WTC11 (cell line): ENCODE measurements around the gene NCAPD2. TPM values are rescaled to one million over a fixed set of nuclear protein-coding genes. Genes with fewer than 3 reads are reported as not detected.

Source experiments
- ATAC-seq: fragments of 200-7000 bp; cut with Tn5 transposase; 2 replicates; pipeline ENCODE4 v1.10.0; 2021; ENCODE audit warnings: mild to moderate bottlenecking, moderate library complexity
- CTCF ChIA-PET: fragments of 300-600 bp; sonication (Branson Sonifier 250); formaldehyde crosslinking; loops from one replicate; lab custom pipeline; 2021; ENCODE audit warnings: antibody characterized with exemption; lab: Charles Lee
- POLR2A ChIA-PET: fragments of 350-600 bp; sonication (Branson Sonifier 250); formaldehyde crosslinking; loops from one replicate; lab custom pipeline; 2021; ENCODE audit warnings: antibody characterized with exemption; lab: Charles Lee
- DNase-seq: peaks from one replicate; pipeline ENCODE4 v3.0.0; 2021; ENCODE audit warnings: low spot score
- H3K27ac Mint-ChIP-seq: 2 replicates; pipeline ENCODE4 v1.8.0; 2021; ENCODE audit warnings: mixed read lengths
- H3K27me3 Mint-ChIP-seq: 2 replicates; pipeline ENCODE4 v1.8.0; 2021; ENCODE audit warnings: low read depth, mild to moderate bottlenecking, moderate library complexity, mixed read lengths
- H3K36me3 Mint-ChIP-seq: 2 replicates; pipeline ENCODE4 v1.8.0; 2021; ENCODE audit warnings: mixed read lengths
- H3K4me1 Mint-ChIP-seq: 2 replicates; pipeline ENCODE4 v1.8.0; 2022; ENCODE audit warnings: mixed read lengths
- H3K4me3 Mint-ChIP-seq: 2 replicates; pipeline ENCODE4 v1.8.0; 2021; ENCODE audit warnings: mild to moderate bottlenecking, moderate library complexity, mixed read lengths
- H3K9me3 Mint-ChIP-seq: 2 replicates; pipeline ENCODE4 v1.8.0; 2021; ENCODE audit warnings: mixed read lengths
- ATF1 ChIP-seq: sonication (generic); formaldehyde crosslinking; IDR thresholded peaks from 2 replicates; pipeline ENCODE4 v1.8.1; 2023; ENCODE audit warnings: mild to moderate bottlenecking, moderate library complexity, missing genetic modification reagents
- EMX1 ChIP-seq: fragments of 250-450 bp; sonication (Bioruptor Pico); IDR thresholded peaks from 2 replicates; pipeline ENCODE4 v1.8.0; 2021; ENCODE audit warnings: mild to moderate bottlenecking
- MYBL2 ChIP-seq: sonication (generic); formaldehyde crosslinking; IDR thresholded peaks from 2 replicates; pipeline ENCODE4 v1.8.1; 2023; ENCODE audit warnings: mild to moderate bottlenecking, moderate library complexity, missing genetic modification reagents
- NR2C2 ChIP-seq: sonication (generic); formaldehyde crosslinking; IDR thresholded peaks from 2 replicates; pipeline ENCODE4 v1.8.0; 2022; ENCODE audit warnings: mild to moderate bottlenecking, missing genetic modification reagents
- PRRX2 ChIP-seq: fragments of 250-450 bp; sonication (Bioruptor Pico); IDR thresholded peaks from 2 replicates; pipeline ENCODE4 v1.8.0; 2021; ENCODE audit warnings: mild to moderate bottlenecking
- RELA ChIP-seq: sonication (generic); formaldehyde crosslinking; IDR thresholded peaks from 2 replicates; pipeline ENCODE4 v1.8.1; 2022; ENCODE audit warnings: missing genetic modification reagents, mild to moderate bottlenecking, borderline replicate concordance
- TEAD1 ChIP-seq: sonication (generic); formaldehyde crosslinking; IDR thresholded peaks from 2 replicates; pipeline ENCODE4 v1.8.0; 2022; ENCODE audit warnings: mild to moderate bottlenecking, missing genetic modification reagents
- TEAD4 ChIP-seq: sonication (generic); formaldehyde crosslinking; IDR thresholded peaks from 2 replicates; pipeline ENCODE4 v1.8.0; 2022; ENCODE audit warnings: mild to moderate bottlenecking, missing genetic modification reagents
- ZNF121 ChIP-seq: sonication (generic); formaldehyde crosslinking; IDR thresholded peaks from 2 replicates; pipeline ENCODE4 v1.8.0; 2023; ENCODE audit warnings: missing genetic modification reagents
- total RNA-seq: library from RNA; stranded (reverse); gene quantifications from 3 replicates; pipeline ENCODE4 v1.2.3, GENCODE V29; 2021
- TF ChIP-seq, protein P1 (sequence below): fragments of 250-450 bp; sonication (Bioruptor Pico); IDR thresholded peaks from 2 replicates; pipeline ENCODE4 v1.8.0; 2021; ENCODE audit warnings: mild to moderate bottlenecking
- TF ChIP-seq, protein P2 (sequence below): sonication (generic); formaldehyde crosslinking; IDR thresholded peaks from 2 replicates; pipeline ENCODE4 v1.8.1; 2022; ENCODE audit warnings: low read depth, missing genetic modification reagents, borderline replicate concordance
- TF ChIP-seq, protein P3 (sequence below): sonication (generic); formaldehyde crosslinking; IDR thresholded peaks from 2 replicates; pipeline ENCODE4 v1.8.1; 2023; ENCODE audit warnings: mild to moderate bottlenecking, missing genetic modification reagents
- TF ChIP-seq, protein P4 (sequence below): sonication (generic); formaldehyde crosslinking; IDR thresholded peaks from 2 replicates; pipeline ENCODE4 v1.8.0; 2022; ENCODE audit warnings: mild to moderate bottlenecking, missing genetic modification reagents
- TF ChIP-seq, protein P5 (sequence below): fragments of 250-450 bp; sonication (Bioruptor Pico); IDR thresholded peaks from 2 replicates; pipeline ENCODE4 v1.9.0; 2021; ENCODE audit warnings: moderate library complexity, mild to moderate bottlenecking, inconsistent platforms, borderline replicate concordance
- TF ChIP-seq, protein P6 (sequence below): fragments of 250-450 bp; sonication (Bioruptor Pico); IDR thresholded peaks from 2 replicates; pipeline ENCODE4 v1.9.0; 2021; ENCODE audit warnings: mild to moderate bottlenecking
- TF ChIP-seq, protein P7 (sequence below): sonication (generic); formaldehyde crosslinking; IDR thresholded peaks from 2 replicates; pipeline ENCODE4 v1.8.0; 2023; ENCODE audit warnings: mild to moderate bottlenecking, missing genetic modification reagents
- TF ChIP-seq, protein P8 (sequence below): sonication (generic); formaldehyde crosslinking; conservative IDR thresholded peaks from 2 replicates; pipeline ENCODE4 v1.8.1; 2022; ENCODE audit warnings: mild to moderate bottlenecking, missing genetic modification reagents

The NCAPD2 gene
- total RNA-seq, 1 experiment from 2014 or later: 141 TPM

DNA sequence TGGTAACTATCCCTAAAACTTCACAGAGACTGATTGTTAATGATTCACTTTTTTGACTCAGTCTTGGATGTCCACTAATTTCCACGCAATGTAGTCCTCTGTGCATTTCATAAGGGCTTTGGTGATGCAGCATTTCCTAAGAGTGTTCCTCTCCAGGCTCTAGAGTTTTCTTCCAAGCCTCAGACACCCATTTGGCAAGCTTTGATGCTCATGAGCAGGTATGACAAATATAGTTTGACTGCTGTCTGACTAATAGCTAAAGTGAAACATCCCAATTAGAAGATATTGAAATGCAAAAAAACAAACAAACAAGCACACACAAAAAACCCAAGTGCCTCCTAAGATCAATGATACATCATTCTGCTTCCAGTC, 21.9 kb upstream of the NCAPD2 start:
- ChIA-PET CTCF (interaction anchor here (2.7 kb wide), 1 partner anchor 145 kb away, joined by 13 read pairs; no protein-coding TSS in a partner anchor), POLR2A (no interaction called here)
- peaks cover 20% of the 10 kb centered on the region for H3K4me1 Mint-ChIP-seq
- ATAC-seq (no peak), DNase-seq (no peak)
- no peak overlapping the region for H3K27ac Mint-ChIP-seq
- peak overlapping the region; percentile 68; the same call in 1 of the 2 replicates for H3K4me3 Mint-ChIP-seq
- H3K27me3 Mint-ChIP-seq: peaks cover 26% of the 10 kb centered on the region
- peaks cover 14% of the 10 kb centered on the region for H3K9me3 Mint-ChIP-seq
- TF ChIP-seq MYBL2 (CRISPR knock-in tag): no peak
- TF ChIP-seq, protein P1, sequence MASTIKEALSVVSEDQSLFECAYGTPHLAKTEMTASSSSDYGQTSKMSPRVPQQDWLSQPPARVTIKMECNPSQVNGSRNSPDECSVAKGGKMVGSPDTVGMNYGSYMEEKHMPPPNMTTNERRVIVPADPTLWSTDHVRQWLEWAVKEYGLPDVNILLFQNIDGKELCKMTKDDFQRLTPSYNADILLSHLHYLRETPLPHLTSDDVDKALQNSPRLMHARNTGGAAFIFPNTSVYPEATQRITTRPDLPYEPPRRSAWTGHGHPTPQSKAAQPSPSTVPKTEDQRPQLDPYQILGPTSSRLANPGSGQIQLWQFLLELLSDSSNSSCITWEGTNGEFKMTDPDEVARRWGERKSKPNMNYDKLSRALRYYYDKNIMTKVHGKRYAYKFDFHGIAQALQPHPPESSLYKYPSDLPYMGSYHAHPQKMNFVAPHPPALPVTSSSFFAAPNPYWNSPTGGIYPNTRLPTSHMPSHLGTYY: no peak
- no peak for TF ChIP-seq ZNF121
- TF ChIP-seq, protein P2, sequence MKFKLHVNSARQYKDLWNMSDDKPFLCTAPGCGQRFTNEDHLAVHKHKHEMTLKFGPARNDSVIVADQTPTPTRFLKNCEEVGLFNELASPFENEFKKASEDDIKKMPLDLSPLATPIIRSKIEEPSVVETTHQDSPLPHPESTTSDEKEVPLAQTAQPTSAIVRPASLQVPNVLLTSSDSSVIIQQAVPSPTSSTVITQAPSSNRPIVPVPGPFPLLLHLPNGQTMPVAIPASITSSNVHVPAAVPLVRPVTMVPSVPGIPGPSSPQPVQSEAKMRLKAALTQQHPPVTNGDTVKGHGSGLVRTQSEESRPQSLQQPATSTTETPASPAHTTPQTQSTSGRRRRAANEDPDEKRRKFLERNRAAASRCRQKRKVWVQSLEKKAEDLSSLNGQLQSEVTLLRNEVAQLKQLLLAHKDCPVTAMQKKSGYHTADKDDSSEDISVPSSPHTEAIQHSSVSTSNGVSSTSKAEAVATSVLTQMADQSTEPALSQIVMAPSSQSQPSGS (CRISPR knock-in tag): no peak
- no peak for TF ChIP-seq ATF1 (CRISPR knock-in tag)
- TF ChIP-seq PRRX2 (CRISPR knock-in tag): no peak
- no peak for TF ChIP-seq EMX1 (CRISPR knock-in tag)
- TF ChIP-seq, protein P3, sequence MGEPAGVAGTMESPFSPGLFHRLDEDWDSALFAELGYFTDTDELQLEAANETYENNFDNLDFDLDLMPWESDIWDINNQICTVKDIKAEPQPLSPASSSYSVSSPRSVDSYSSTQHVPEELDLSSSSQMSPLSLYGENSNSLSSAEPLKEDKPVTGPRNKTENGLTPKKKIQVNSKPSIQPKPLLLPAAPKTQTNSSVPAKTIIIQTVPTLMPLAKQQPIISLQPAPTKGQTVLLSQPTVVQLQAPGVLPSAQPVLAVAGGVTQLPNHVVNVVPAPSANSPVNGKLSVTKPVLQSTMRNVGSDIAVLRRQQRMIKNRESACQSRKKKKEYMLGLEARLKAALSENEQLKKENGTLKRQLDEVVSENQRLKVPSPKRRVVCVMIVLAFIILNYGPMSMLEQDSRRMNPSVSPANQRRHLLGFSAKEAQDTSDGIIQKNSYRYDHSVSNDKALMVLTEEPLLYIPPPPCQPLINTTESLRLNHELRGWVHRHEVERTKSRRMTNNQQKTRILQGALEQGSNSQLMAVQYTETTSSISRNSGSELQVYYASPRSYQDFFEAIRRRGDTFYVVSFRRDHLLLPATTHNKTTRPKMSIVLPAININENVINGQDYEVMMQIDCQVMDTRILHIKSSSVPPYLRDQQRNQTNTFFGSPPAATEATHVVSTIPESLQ: no peak
- TF ChIP-seq NR2C2: no peak
- no peak for TF ChIP-seq RELA
- TF ChIP-seq, protein P4, sequence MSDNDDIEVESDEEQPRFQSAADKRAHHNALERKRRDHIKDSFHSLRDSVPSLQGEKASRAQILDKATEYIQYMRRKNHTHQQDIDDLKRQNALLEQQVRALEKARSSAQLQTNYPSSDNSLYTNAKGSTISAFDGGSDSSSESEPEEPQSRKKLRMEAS (CRISPR knock-in tag): no peak
- TF ChIP-seq, protein P5, sequence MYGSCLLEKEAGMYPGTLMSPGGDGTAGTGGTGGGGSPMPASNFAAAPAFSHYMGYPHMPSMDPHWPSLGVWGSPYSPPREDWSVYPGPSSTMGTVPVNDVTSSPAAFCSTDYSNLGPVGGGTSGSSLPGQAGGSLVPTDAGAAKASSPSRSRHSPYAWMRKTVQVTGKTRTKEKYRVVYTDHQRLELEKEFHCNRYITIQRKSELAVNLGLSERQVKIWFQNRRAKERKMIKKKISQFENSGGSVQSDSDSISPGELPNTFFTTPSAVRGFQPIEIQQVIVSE (CRISPR knock-in tag): no peak
- no peak for TF ChIP-seq TEAD4 (CRISPR knock-in tag)
- TF ChIP-seq, protein P6, sequence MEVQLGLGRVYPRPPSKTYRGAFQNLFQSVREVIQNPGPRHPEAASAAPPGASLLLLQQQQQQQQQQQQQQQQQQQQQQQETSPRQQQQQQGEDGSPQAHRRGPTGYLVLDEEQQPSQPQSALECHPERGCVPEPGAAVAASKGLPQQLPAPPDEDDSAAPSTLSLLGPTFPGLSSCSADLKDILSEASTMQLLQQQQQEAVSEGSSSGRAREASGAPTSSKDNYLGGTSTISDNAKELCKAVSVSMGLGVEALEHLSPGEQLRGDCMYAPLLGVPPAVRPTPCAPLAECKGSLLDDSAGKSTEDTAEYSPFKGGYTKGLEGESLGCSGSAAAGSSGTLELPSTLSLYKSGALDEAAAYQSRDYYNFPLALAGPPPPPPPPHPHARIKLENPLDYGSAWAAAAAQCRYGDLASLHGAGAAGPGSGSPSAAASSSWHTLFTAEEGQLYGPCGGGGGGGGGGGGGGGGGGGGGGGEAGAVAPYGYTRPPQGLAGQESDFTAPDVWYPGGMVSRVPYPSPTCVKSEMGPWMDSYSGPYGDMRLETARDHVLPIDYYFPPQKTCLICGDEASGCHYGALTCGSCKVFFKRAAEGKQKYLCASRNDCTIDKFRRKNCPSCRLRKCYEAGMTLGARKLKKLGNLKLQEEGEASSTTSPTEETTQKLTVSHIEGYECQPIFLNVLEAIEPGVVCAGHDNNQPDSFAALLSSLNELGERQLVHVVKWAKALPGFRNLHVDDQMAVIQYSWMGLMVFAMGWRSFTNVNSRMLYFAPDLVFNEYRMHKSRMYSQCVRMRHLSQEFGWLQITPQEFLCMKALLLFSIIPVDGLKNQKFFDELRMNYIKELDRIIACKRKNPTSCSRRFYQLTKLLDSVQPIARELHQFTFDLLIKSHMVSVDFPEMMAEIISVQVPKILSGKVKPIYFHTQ (CRISPR knock-in tag): no peak
- TF ChIP-seq, protein P7, sequence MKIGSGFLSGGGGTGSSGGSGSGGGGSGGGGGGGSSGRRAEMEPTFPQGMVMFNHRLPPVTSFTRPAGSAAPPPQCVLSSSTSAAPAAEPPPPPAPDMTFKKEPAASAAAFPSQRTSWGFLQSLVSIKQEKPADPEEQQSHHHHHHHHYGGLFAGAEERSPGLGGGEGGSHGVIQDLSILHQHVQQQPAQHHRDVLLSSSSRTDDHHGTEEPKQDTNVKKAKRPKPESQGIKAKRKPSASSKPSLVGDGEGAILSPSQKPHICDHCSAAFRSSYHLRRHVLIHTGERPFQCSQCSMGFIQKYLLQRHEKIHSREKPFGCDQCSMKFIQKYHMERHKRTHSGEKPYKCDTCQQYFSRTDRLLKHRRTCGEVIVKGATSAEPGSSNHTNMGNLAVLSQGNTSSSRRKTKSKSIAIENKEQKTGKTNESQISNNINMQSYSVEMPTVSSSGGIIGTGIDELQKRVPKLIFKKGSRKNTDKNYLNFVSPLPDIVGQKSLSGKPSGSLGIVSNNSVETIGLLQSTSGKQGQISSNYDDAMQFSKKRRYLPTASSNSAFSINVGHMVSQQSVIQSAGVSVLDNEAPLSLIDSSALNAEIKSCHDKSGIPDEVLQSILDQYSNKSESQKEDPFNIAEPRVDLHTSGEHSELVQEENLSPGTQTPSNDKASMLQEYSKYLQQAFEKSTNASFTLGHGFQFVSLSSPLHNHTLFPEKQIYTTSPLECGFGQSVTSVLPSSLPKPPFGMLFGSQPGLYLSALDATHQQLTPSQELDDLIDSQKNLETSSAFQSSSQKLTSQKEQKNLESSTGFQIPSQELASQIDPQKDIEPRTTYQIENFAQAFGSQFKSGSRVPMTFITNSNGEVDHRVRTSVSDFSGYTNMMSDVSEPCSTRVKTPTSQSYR: no peak
- TF ChIP-seq, protein P8, sequence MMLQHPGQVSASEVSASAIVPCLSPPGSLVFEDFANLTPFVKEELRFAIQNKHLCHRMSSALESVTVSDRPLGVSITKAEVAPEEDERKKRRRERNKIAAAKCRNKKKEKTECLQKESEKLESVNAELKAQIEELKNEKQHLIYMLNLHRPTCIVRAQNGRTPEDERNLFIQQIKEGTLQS: no peak
- TF ChIP-seq TEAD1: no peak
- peaks cover 17% of the 10 kb centered on the region for H3K36me3 Mint-ChIP-seq
